CD4-positive, alpha-beta T cell treated with Interleukin-1 beta for 1 hour (primary cell): ENCODE results near the gene SHMT2.
A peak's percentile ranks its signal among the peaks of the same experiment; 100 is the strongest.

Source experiments
- DNase-seq, 2 donors: peaks; one replicate each; pipeline ENCODE4 v3.0.0-alpha.2; 2020 to 2022

SHMT2 gene

GRCh38 chr12:57198329-57198728 lies 31.2 kb upstream of the SHMT2 start:
- DNase-seq = no peak

DNA sequence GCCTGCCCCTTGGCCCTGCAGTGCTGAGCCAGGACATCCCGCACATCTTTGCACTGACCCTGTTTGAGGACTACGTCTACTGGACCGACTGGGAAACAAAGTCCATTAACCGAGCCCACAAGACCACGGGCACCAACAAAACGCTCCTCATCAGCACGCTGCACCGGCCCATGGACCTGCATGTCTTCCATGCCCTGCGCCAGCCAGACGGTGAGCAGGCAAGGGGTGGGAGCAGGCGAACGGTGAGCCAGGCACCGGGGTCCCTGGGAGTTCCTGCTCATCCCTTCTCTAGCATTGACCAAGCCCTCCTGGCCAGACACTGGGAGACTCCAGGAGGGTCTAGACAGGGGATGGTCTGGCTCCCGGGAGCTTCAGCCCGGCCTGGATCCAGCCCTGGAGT lies 30.3 kb upstream of the SHMT2 start:
- no peak for DNase-seq

- no peak for DNase-seq
Observed at GRCh38 chr12:57200497-57200896, 29.0 kb upstream of the SHMT2 start.

- no peak for DNase-seq
Observed at GRCh38 chr12:57201219-57201618, 28.3 kb upstream of the SHMT2 start.

- DNase-seq = no peak
Observed at GRCh38 chr12:57201631-57202030, 27.9 kb upstream of the SHMT2 start.

DNA sequence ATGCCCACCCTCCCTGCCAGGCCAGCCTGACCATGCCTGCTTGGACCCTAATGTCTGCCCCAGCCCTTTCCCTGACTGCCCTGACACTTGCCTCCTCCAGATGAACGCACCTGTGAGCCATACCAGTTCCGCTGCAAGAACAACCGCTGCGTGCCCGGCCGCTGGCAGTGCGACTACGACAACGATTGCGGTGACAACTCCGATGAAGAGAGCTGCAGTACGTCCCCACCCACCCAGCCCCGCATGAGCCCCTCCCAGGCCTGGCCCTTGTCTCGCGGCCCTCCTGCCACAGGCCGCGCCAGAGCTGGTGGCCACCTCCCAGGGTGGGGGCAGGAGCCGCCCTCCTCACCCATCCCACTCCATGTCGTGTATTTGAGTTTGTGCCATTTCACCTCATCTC lies 27.2 kb upstream of the SHMT2 start:
- DNase-seq = no peak

GRCh38 chr12:57203201-57203600 lies 26.3 kb upstream of the SHMT2 start:
- no peak for DNase-seq

DNA sequence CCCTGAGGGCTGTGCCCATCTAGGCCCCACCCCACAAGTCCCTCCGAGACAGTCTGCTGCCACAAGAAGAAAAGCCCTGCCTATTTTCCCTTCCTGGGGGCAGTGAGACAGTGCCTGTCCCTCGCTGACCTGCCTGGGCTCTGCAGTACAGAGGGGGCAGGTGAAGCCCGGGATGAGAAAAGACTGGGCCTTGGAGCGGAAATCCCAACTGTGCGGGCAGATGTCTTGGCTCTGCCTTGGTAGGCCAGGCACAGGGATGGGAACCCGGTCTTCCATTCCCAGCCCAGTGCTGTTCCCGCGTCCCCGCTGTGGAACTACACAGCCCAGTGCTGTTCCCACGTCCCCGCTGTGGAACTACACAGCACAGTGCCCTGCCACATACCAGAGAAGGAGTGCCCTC lies 25.7 kb upstream of the SHMT2 start:
- DNase-seq = no peak

GRCh38 chr12:57204454-57204853 lies 25.1 kb upstream of the SHMT2 start:
- no peak for DNase-seq

DNA sequence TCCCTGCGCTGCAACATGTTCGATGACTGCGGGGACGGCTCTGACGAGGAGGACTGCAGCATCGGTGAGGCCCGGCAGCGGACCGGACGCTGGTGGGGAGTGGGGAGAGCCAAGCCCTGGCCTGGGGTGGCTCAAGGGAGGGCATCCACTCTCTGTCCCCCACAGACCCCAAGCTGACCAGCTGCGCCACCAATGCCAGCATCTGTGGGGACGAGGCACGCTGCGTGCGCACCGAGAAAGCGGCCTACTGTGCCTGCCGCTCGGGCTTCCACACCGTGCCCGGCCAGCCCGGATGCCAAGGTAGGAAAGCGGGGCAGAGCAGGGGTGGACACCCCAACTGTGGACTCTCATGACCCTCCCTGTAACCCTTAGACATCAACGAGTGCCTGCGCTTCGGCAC lies 24.3 kb upstream of the SHMT2 start:
- DNase-seq = no peak

- no peak for DNase-seq
Observed at GRCh38 chr12:57205931-57206330, 23.6 kb upstream of the SHMT2 start.

- DNase-seq = no peak
Observed at GRCh38 chr12:57207731-57208630, 21.5 kb upstream of the SHMT2 start.

- DNase-seq = no peak
Observed at GRCh38 chr12:57208631-57209282, 20.8 kb upstream of the SHMT2 start.

GRCh38 chr12:57209916-57210315 lies 19.6 kb upstream of the SHMT2 start:
- no peak for DNase-seq

GRCh38 chr12:57210461-57210860 lies 19.1 kb upstream of the SHMT2 start:
- DNase-seq = no peak

DNA sequence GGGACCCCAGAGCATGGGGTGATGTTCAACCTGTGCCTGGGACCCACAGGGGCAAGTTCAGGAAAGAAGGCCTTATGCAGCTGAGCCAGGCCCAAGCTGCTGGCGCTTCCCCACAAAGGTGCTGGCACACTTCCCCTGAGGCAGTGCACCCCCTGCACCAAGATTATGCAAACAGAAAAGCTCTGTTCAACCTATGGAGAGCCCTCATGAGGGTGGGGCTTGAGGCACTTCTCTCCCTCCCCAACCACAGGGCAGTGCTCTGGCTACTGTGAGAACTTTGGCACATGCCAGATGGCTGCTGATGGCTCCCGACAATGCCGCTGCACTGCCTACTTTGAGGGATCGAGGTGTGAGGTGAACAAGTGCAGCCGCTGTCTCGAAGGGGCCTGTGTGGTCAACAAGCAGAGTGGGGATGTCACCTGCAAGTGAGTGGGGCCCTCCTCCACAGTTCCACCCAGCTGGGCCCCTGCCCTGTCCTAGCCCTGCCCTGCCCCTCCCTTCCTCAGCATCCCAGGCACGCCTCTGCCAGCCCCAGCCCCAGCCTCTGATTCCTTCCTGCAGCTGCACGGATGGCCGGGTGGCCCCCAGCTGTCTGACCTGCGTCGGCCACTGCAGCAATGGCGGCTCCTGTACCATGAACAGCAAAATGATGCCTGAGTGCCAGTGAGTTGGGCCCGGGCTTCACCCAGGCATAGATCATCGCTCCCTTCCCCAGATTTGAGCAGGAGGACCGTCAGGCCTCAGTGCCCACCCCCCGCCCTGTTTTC lies 18.4 kb upstream of the SHMT2 start:
- no peak for DNase-seq

DNA sequence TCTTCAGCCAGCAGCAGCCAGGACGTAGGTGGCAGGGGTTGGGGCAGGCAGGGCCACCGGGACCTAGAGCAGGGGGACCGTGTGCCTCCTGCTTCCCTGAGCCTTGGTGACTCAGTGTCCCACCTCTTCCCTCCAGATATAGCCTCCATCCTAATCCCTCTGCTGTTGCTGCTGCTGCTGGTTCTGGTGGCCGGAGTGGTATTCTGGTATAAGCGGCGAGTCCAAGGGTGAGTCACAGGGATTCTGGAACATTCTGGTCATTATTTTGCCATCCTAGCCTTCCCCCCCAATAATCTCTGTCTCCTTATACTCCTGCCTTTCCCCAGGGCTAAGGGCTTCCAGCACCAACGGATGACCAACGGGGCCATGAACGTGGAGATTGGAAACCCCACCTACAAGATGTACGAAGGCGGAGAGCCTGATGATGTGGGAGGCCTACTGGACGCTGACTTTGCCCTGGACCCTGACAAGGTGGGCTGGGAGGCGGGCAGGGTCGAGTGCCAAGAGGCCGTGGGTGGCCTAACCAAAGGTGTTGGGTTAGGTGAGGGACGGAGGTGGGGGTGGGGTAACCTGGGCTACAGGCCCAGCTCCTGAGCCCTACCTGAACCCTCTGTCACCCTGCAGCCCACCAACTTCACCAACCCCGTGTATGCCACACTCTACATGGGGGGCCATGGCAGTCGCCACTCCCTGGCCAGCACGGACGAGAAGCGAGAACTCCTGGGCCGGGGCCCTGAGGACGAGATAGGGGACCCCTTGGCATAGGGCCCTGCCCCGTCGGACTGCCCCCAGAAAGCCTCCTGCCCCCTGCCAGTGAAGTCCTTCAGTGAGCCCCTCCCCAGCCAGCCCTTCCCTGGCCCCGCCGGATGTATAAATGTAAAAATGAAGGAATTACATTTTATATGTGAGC lies 17.5 kb upstream of the SHMT2 start:
- no peak for DNase-seq

- no peak for DNase-seq
Observed at GRCh38 chr12:57212701-57213057, 16.8 kb upstream of the SHMT2 start.

DNA sequence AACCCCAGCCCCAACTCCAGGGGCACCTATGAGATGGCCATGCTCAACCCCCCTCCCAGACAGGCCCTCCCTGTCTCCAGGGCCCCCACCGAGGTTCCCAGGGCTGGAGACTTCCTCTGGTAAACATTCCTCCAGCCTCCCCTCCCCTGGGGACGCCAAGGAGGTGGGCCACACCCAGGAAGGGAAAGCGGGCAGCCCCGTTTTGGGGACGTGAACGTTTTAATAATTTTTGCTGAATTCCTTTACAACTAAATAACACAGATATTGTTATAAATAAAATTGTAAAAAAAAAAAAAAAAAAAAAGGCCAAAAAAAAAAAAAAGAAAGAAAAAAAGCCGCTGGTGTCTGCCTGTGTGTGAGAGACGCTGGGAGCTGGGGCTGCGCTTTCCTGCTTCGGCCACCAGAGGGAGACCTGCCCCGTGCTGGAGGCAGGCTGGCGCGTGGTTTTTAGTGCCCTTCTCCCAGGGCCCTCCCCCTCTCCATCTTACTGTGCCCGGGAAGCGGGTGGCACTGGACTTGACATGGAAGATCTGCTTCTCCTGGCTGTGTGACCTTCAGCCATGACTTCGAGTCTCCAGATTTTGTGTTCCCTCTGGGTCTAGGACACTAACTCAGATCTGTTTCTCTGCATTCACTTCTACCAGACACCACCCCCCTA lies 16.3 kb upstream of the SHMT2 start:
- DNase-seq = peak; percentile 86 to 87

- DNase-seq = no peak
Observed at GRCh38 chr12:57213763-57214397, 15.6 kb upstream of the SHMT2 start.

DNA sequence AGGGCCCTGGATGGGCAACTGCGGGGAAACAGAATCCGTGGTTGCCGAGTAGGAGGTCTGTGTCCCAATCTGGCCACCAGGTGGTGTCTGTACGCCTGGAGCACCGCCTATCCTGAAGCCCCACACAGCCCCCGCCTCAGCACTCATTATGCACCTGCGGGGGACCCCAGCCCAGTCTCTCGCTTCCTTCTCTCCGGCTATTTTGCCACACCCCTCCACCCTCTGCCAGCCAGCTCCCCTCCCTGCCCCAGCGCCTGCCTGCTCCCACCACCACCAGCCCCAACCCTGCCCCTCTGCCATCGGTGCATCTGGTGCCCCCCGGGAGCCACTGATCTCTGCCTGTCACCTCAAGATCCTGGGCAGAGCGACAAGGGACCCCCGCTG lies 15.1 kb upstream of the SHMT2 start:
- peak; percentile 71 to 72 for DNase-seq

DNA sequence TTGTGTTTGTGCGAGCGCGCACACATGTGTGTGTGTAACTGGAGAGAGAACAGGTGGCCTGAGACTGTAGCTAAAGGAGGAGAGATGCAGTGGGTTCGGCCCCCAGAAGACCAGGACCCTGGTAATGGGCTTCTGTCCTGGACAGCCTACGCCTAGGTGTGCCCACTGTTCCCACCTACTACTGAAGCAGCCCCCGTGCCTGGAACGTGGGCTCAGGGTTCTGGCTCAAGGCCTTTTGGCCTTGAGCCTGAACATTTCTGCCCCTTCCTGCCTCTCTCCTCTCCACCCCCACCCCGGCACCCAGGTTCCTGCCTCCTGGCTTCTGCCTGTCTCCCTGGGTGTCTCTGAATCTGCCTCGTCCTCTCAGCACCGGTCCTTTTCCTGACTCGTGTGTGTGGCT lies 14.4 kb upstream of the SHMT2 start:
- DNase-seq = no peak
